Fibroblast of gingiva (primary cell): ENCODE results near the gene DDX27.

Experiments used
- DNase-seq: peaks from one replicate; pipeline ENCODE4 v3.0.0-alpha.2; 2011; ENCODE audit warnings: low read depth

The DDX27 gene

GRCh38 chr20:49291200-49291599, 72.0 kb downstream of the DDX27 start:
- DNase-seq, result no peak

GRCh38 chr20:49292010-49292409, 72.8 kb downstream of the DDX27 start:
- no peak for DNase-seq

GRCh38 chr20:49293122-49293521, 73.9 kb downstream of the DDX27 start:
- DNase-seq, result no peak
